ENCODE results near the gene INTS1.

- TF ChIP-seq CTCF (conservative IDR thresholded peaks at IDR 0.05; ENCODE audit: low read depth in 2 of 2) (no peak), EZH2 (IDR thresholded peaks at IDR 0.05; ENCODE audit: low read depth, unreplicated experiment) (no peak), POLR2AphosphoS5 (IDR thresholded peaks at IDR 0.05; ENCODE audit: low read depth) (no peak), REST (IDR thresholded peaks at IDR 0.05; ENCODE audit: unreplicated experiment) (no peak), NANOG (IDR thresholded peaks at IDR 0.05; ENCODE audit: borderline replicate concordance) (no peak), CREB1 (CRISPR knock-in tag; IDR thresholded peaks at IDR 0.05; ENCODE audit: low read depth) (no peak), ZNF462 (CRISPR knock-in tag; IDR thresholded peaks at IDR 0.05) (no peak), JUNB (IDR thresholded peaks at IDR 0.05; ENCODE audit: unreplicated experiment) (no peak), EZH2phosphoT487 (IDR thresholded peaks at IDR 0.05; ENCODE audit: unreplicated experiment) (no peak), ETS1 (IDR thresholded peaks at IDR 0.05) (no peak), STAT1 (IDR thresholded peaks at IDR 0.05; ENCODE audit: unreplicated experiment) (no peak), ZNF331 (CRISPR knock-in tag; IDR thresholded peaks at IDR 0.05; ENCODE audit: low read depth) (no peak), ZNF114 (CRISPR knock-in tag; IDR thresholded peaks at IDR 0.05) (no peak)
Observed at GRCh38 chr7:1529383-1530116, 25.4 kb upstream of the INTS1 start.

Measured in GM23338 (cell line).